Stromal cell of bone marrow (primary cell): ENCODE data around the gene COG3.
A peak's percentile ranks its signal among the peaks of the same experiment; 100 is the strongest.

ENCODE experiments used
- DNase-seq: peaks from one replicate; pipeline ENCODE4 v3.0.0-alpha.2; 2012; ENCODE audit warnings: low read depth

The COG3 gene

GRCh38 chr13:45446181-45446580 is 18.6 kb upstream of the COG3 start:
- DNase-seq: peak; percentile 18

DNA sequence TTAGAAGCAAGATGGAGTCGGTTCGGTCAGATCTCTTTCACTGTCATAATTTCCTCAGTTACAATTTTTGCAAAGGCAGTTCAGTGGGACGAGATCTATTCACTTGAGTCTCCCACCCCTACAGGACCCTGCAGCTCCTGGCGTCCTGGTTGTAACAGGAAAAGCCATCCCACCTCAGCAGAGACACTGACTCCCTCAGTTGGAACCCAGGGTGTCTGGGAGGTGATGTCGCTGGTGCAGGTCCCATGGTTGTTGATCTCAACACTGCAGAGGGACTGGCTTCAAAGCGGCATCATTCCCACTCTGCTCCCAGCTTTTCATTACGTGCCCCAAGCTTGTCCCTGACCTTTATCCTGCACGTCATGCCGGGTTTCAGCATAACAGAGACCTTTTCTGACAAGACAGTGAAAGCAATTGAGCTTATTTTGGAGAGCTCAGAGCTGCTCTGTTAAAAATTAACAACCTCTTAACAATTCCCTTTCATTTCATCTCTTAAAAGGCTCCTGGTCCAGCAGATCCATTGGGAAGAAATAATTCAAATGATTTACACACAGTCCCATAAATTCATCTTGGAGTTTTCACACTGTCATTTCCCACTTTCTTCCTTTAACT is 17.6 kb upstream of the COG3 start:
- no peak for DNase-seq

DNA sequence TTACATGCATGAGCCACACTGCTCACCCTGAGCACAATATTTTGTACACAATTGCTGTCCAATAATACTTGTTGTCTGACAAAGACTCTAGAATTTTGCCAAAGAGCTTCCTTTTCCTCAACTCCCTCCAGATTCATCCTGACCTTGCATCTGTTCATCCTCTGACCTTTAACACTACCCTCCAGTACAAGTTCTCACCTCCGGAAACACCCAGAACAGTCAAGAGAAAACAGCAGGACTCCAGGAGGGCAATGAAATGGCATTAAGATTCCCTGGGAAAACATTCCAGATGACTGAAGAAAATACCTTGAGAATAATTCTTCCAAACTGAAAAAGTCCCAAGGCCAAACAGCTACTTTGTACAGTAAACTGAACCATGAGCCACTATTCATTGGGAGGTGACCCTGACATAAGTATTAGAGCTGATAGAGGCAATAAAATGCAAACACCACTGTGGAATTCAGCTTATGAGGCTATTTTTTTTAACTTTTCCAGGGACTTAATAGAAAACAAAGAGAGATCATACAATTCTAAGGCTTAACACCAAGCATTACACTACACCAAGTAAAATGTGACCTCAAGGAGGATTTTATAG is 15.7 kb upstream of the COG3 start:
- no peak for DNase-seq

- no peak for DNase-seq
Measured at GRCh38 chr13:45451282-45451681, 13.5 kb upstream of the COG3 start.

GRCh38 chr13:45454204-45454603 is 10.5 kb upstream of the COG3 start:
- no peak for DNase-seq

- DNase-seq: peak; percentile 41
Measured at GRCh38 chr13:45456196-45456972, 8.4 kb upstream of the COG3 start.

DNA sequence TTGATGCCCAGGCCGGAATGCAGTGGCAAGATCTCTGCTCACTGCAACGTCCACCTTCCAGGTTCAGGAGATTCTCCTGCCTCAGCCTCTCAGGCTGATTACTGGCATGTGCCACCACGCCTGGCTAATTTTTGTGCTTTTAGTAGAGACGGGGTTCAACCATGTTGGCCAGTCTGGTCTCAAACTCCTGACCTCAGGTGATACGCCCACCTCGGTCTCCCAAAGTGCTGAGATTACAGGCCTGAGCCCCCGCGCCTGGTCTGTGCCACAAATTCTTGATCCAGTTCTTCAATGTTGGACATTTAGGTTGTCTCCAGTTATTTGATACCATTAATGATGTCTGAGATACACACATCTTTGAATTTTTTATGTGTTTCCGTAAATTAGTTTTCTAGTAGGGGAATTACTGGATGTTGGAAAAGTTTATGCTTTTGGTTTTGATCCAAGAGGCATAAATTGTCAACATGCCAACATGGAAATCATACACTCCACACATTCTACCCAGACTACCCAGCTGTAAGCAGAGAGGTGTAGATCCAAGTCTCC is 525 bp upstream of the COG3 start:
- no peak for DNase-seq

- DNase-seq: no peak
Measured at GRCh38 chr13:45466359-45466758, 1.6 kb downstream of the COG3 start.

DNA sequence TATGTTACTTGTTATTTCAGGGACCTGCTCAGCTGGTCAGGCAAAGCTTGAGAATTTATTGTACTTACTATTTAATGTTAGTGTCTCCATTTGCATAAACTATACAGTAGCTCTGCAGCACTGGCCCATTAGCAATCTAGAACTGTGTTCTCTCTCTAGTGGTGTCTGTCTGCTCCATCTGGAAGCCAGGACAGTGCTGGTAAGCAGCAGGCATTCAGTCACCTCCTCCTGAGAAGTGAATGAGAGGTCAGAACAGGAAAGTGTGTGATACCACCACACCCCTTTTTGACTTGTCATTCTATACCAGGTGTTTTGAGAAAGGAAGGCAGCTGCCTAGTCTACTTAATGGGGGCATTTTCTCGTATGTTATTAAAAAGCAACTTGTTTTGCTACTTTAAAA is 3.9 kb downstream of the COG3 start:
- no peak for DNase-seq

DNA sequence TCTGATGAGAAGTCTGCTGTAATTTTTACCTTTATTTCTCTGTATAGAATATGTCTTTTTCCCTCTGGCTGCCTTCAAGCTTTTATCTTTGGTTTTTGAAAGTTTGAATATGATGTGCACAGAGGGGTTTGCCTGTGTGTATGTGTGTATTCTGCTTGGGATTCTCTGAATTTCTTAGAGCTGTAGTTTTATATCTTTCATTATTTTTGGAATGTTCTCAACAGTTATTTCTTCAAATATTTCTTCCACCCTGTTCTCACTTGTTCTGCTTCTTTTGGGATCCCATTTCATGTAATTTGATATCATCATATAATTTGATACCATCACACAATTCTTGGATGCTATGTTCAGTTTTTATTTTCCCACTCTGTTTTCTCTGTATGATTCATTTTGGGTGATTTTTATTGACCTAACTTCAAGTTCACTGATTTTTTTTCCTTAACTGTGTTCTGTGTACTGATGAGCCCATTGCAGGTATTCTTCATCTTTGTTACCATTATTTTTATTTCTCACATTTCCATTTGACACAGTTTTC is 7.5 kb downstream of the COG3 start:
- peak; percentile 31 for DNase-seq

DNA sequence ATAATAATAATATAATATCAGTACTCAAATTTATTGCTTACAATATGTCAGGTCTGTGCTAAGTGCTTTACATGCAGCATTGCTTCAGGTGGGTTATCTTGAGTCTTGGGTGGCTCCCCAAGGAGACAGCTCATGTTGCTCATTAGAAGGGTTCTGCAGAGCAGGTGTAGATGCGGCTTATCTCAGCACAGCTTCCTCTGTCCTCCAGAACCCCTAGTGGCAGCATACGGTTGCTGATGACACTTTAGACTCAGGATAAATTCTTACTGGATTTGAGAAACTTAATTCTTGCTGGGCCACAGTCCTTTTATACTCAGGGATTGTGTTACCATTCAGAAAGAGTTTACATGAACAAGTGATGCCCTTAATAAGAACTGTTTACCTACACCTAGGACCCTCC is 8.9 kb downstream of the COG3 start:
- DNase-seq: no peak

GRCh38 chr13:45474584-45475454 is 10.1 kb downstream of the COG3 start:
- DNase-seq: no peak

DNA sequence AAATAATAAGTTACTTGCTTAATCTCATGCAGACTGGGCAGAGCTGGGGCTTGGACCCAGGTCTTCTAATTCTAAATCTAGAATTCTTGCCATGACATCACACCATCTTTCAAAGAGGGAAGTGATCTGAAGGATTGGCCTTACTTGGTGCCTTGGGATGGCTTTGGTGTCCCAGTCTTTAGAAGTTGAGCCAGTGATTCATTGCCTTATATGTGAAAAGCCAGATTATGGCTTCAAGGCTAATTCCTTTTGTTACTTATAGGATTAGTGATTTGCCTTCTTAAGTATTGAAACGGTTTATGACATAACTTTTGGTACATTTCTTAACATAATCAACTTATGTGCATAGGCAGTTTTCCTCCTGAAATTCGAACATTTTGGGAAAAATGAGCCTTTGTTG is 14.9 kb downstream of the COG3 start:
- DNase-seq: no peak

GRCh38 chr13:45481688-45482087 is 16.9 kb downstream of the COG3 start:
- no peak for DNase-seq

- no peak for DNase-seq
Measured at GRCh38 chr13:45482571-45483173, 17.9 kb downstream of the COG3 start.

DNA sequence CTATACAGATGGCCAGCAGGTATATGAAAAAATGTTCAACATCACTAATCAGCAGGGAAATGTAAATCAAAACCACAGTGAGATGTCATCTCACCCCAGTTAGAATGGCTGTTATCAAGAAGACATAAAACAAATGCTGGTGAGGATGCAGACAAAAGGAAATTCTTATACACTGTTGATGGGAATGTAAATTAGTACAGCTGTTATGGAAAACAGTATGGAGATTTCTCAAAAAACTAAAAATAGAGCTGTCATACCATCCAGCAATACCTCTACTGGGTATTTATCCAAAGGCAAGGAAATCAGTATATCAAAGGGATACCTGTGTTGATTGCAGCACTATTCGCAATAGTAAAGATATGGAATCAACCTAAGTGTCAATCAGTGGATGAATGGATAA is 22.9 kb downstream of the COG3 start:
- DNase-seq: no peak

DNA sequence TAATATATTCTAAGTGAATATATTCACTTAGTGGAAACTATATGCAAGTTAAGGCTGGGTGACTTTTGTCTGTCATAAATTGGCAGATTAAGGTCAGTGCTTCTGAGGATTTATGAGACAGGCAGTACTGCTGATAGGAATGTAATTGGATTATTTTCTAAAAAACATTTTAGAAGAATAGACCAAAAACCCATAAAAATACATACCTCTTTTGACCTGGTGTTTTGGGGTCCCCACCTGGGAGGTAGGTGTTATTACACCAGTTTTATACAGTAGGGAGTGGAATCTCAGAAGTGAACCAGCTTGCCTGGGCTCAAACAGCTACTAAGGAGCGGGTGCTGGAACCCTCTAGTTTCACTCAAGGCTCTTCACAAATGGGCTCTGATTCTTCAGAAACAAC is 25.3 kb downstream of the COG3 start:
- DNase-seq: no peak

- peak; percentile 34 for DNase-seq
Measured at GRCh38 chr13:45492538-45492937, 27.8 kb downstream of the COG3 start.

DNA sequence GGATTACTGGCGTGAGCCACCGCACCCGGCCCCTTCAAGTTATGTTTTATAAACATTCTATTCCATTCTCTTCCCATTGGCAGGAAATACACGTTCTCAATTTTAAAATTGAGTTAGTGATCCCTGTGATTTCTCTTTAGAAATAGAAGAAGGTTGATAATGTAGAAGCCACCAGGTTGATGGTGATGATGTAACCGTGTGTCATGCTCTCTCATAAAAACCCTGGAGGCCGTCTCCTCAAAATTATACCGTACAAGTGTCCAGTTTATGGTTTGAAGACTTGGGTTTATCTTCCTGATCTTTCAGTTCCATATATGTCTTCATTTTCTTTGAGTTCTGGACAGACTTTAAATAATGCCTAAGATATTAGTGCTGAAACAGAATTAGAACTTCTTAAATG is 32.2 kb downstream of the COG3 start:
- no peak for DNase-seq

- DNase-seq: peak; percentile 82
Measured at GRCh38 chr13:45500492-45501174, 35.9 kb downstream of the COG3 start.

- no peak for DNase-seq
Measured at GRCh38 chr13:45501175-45501526, 36.4 kb downstream of the COG3 start.
